Stomach (tissue), 4 donors: ENCODE data around the gene ASH1L.

ENCODE experiments used
- POLR2A ChIP-seq, 4 donors: fragments of 450-650 bp; IDR thresholded peaks; one replicate each; pipeline ENCODE4 v1.6.1; 2016; ENCODE audit warnings: antibody characterized with exemption in 4 of 4, control low read depth in 2 of 4, mild to moderate bottlenecking in 1 of 4, moderate library complexity in 1 of 4
- TF ChIP-seq, protein P1 (sequence below), 7 experiments: fragments of 450-650 bp in 4 of 7; fragments of 200-600 bp in 3 of 7; sonication (generic) in 3 of 7; IDR thresholded peaks; one replicate each; pipeline ENCODE4 v1.5.1; 2016 to 2019; ENCODE audit warnings: antibody characterized with exemption in 7 of 7, control low read depth in 2 of 7, mild to moderate bottlenecking in 1 of 7

DNA sequence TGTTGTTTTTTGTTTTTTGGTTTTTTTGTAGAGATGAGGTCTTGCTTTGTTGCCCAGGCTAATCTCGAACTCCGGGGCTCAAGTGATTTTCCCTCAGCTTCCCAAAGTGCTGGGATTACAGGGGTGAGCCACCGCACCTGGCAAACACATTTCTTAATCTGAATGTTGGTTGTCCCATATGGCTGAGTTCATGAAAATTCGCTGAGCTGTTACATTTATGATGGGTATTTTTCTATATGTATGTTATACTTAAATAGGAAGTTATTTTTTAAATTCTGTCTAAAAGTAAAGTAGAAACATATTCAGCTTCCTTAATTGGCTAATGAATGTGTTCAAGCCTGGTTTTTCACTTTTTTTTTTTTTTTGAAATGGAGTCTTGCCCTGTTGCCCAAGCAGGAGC is 75.1 kb downstream of the ASH1L start:
- no peak for TF ChIP-seq POLR2A (IDR thresholded peaks at IDR 0.05)
- TF ChIP-seq, protein P1, sequence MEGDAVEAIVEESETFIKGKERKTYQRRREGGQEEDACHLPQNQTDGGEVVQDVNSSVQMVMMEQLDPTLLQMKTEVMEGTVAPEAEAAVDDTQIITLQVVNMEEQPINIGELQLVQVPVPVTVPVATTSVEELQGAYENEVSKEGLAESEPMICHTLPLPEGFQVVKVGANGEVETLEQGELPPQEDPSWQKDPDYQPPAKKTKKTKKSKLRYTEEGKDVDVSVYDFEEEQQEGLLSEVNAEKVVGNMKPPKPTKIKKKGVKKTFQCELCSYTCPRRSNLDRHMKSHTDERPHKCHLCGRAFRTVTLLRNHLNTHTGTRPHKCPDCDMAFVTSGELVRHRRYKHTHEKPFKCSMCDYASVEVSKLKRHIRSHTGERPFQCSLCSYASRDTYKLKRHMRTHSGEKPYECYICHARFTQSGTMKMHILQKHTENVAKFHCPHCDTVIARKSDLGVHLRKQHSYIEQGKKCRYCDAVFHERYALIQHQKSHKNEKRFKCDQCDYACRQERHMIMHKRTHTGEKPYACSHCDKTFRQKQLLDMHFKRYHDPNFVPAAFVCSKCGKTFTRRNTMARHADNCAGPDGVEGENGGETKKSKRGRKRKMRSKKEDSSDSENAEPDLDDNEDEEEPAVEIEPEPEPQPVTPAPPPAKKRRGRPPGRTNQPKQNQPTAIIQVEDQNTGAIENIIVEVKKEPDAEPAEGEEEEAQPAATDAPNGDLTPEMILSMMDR (IDR thresholded peaks at IDR 0.05) = no peak
